Calu3 (cell line): ENCODE data around the gene KRTAP25-1. TPM values are rescaled to one million over a fixed set of nuclear protein-coding genes. Genes with fewer than 3 reads are reported as not detected.

Source experiments
- BruUV-seq: library from RNA; stranded (reverse); fragments of 400-500 nt; replicated peaks from 2 replicates; lab custom pipeline; 2021; lab: Mats Ljungman, UMichigan
- CTCF ChIA-PET: fragments of 300-600 bp; sonication (Branson Sonifier 250); formaldehyde crosslinking; loops from one replicate; lab custom pipeline; 2022; ENCODE audit warnings: antibody characterized with exemption; lab: Charles Lee
- DNase-seq: peaks from one replicate; pipeline ENCODE4 v3.0.0; 2022
- H3K27ac Mint-ChIP-seq: one replicate; pipeline ENCODE4 v1.8.0; 2022; ENCODE audit warnings: mixed read lengths; ENCODE audit not compliant: unreplicated experiment
- H3K27me3 Mint-ChIP-seq: one replicate; pipeline ENCODE4 v1.8.0; 2022; ENCODE audit warnings: mixed read lengths; ENCODE audit not compliant: unreplicated experiment
- H3K36me3 Mint-ChIP-seq: one replicate; pipeline ENCODE4 v1.8.0; 2022; ENCODE audit warnings: mild to moderate bottlenecking, moderate library complexity, mixed read lengths; ENCODE audit not compliant: insufficient read depth, unreplicated experiment
- H3K4me1 Mint-ChIP-seq: one replicate; pipeline ENCODE4 v1.8.0; 2022; ENCODE audit warnings: mild to moderate bottlenecking, low read depth, mixed read lengths; ENCODE audit not compliant: unreplicated experiment
- H3K4me3 Mint-ChIP-seq: one replicate; pipeline ENCODE4 v1.8.0; 2022; ENCODE audit warnings: mild to moderate bottlenecking, low read depth, moderate library complexity, mixed read lengths; ENCODE audit not compliant: unreplicated experiment
- H3K9me3 Mint-ChIP-seq: one replicate; pipeline ENCODE4 v1.8.0; 2022; ENCODE audit warnings: low read depth, mixed read lengths; ENCODE audit not compliant: unreplicated experiment
- CTCF ChIP-seq: fragments of 200-600 bp; IDR thresholded peaks from one replicate; pipeline ENCODE4 v1.8.0; 2022; ENCODE audit warnings: antibody characterized with exemption; ENCODE audit not compliant: unreplicated experiment
- intact Hi-C: fragments of 100-400 bp; cut with micrococcal nuclease; formaldehyde crosslinking; loops from one replicate; pipeline ENCODE4 v1.10.0; 2022; ENCODE audit not compliant: unreplicated experiment
- total RNA-seq: library from RNA; stranded (reverse); gene quantifications from 2 replicates; pipeline ENCODE4 v1.2.3, GENCODE V29; 2022

KRTAP25-1 gene
- total RNA-seq, 1 experiment from 2014 or later = not detected

- intact Hi-C loops = no loop called here
- DNase-seq = no peak
- Mint-ChIP-seq H3K4me3 (no peak overlapping the region), H3K9me3 (no peaks in the 10 kb centered on the region), H3K27me3 (no peaks in the 10 kb centered on the region), H3K4me1 (no peaks in the 10 kb centered on the region), H3K27ac (no peak overlapping the region), H3K36me3 (no peaks in the 10 kb centered on the region)
- CTCF ChIA-PET = no interaction called here
- TF ChIP-seq CTCF = no peak
- BruUV-seq = no TSS peak
Observed at GRCh38 chr21:30269803-30270530, 19.3 kb downstream of the KRTAP25-1 start.

- H3K4me1 Mint-ChIP-seq = no peaks in the 10 kb centered on the region
- no peak for TF ChIP-seq CTCF
- no TSS peak for BruUV-seq
- H3K27ac Mint-ChIP-seq = no peak overlapping the region
- CTCF ChIA-PET = interaction anchor here (0.7 kb wide), 1 partner anchor 94 kb away, joined by 5 read pairs; no protein-coding TSS in a partner anchor
- H3K36me3 Mint-ChIP-seq = no peaks in the 10 kb centered on the region
- H3K9me3 Mint-ChIP-seq = no peaks in the 10 kb centered on the region
- DNase-seq = no peak
- no peaks in the 10 kb centered on the region for H3K27me3 Mint-ChIP-seq
- no peak overlapping the region for H3K4me3 Mint-ChIP-seq
- intact Hi-C loops = no loop called here
Observed at GRCh38 chr21:30268608-30269197, 20.6 kb downstream of the KRTAP25-1 start.

GRCh38 chr21:30257773-30258172 lies 31.5 kb downstream of the KRTAP25-1 start:
- peak overlapping the region; percentile 60 for H3K27ac Mint-ChIP-seq
- no TSS peak for BruUV-seq
- intact Hi-C loops = loop anchor here (1.0 to 5.0 kb wide), 2 partner anchors 185 to 213 kb away; no protein-coding TSS in a partner anchor
- no peak overlapping the region for H3K4me3 Mint-ChIP-seq
- H3K9me3 Mint-ChIP-seq = no peaks in the 10 kb centered on the region
- no peaks in the 10 kb centered on the region for H3K36me3 Mint-ChIP-seq
- no peaks in the 10 kb centered on the region for H3K27me3 Mint-ChIP-seq
- no peak for TF ChIP-seq CTCF
- CTCF ChIA-PET = interaction anchor here (1.8 kb wide), 1 partner anchor 213 kb away, joined by 9 read pairs; no protein-coding TSS in a partner anchor
- DNase-seq = peak; percentile 36
- H3K4me1 Mint-ChIP-seq = peaks cover 17% of the 10 kb centered on the region

- no TSS peak for BruUV-seq
- DNase-seq = no peak
- Mint-ChIP-seq H3K36me3 (no peaks in the 10 kb centered on the region), H3K27ac (no peak overlapping the region), H3K4me1 (peaks cover 17% of the 10 kb centered on the region), H3K9me3 (no peaks in the 10 kb centered on the region), H3K27me3 (no peaks in the 10 kb centered on the region), H3K4me3 (no peak overlapping the region)
- CTCF ChIA-PET = interaction anchor here (0.7 kb wide), 1 partner anchor 109 kb away, joined by 3 read pairs; no protein-coding TSS in a partner anchor
- intact Hi-C loops = loop anchor here (5.0 kb wide), 1 partner anchor 184 kb away; no protein-coding TSS in a partner anchor
- no peak for TF ChIP-seq CTCF
Observed at GRCh38 chr21:30256100-30256499, 33.2 kb downstream of the KRTAP25-1 start.
